ENCODE measurements around the gene CHST4. TPM values are rescaled to one million over a fixed set of nuclear protein-coding genes. Genes with fewer than 3 reads are reported as not detected.
A peak's percentile ranks its signal among the peaks of the same experiment; 100 is the strongest.

CHST4 gene
- total RNA-seq, 1 experiment from 2014 or later = 9.9 TPM

DNA sequence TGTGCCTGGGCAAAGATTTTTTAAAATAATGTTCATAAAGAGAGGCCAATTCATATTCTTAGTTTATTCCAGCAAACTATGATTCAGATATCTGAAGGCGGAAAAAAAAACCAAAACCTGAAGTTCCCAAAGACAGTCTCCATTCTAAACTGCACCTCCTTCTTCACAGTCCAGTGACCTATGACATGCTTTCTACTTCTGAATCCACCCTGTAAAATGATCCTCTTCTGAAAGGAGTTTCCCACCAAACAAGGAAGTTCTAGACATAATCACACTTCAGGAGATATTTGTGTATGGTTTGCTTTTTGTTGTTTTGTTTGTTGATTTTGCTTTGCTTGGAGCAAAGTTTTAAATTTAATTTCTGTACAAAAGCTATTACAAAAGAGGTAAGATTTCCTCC lies 12.9 kb upstream of the CHST4 start (continued):
- TF ChIP-seq, protein P1, sequence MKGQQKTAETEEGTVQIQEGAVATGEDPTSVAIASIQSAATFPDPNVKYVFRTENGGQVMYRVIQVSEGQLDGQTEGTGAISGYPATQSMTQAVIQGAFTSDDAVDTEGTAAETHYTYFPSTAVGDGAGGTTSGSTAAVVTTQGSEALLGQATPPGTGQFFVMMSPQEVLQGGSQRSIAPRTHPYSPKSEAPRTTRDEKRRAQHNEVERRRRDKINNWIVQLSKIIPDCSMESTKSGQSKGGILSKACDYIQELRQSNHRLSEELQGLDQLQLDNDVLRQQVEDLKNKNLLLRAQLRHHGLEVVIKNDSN (CRISPR knock-in tag; IDR thresholded peaks at IDR 0.05) = no peak
- TF ChIP-seq, protein P2, sequence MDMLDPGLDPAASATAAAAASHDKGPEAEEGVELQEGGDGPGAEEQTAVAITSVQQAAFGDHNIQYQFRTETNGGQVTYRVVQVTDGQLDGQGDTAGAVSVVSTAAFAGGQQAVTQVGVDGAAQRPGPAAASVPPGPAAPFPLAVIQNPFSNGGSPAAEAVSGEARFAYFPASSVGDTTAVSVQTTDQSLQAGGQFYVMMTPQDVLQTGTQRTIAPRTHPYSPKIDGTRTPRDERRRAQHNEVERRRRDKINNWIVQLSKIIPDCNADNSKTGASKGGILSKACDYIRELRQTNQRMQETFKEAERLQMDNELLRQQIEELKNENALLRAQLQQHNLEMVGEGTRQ (CRISPR knock-in tag; IDR thresholded peaks at IDR 0.05) = no peak
- TF ChIP-seq HMGA2 (CRISPR knock-in tag; IDR thresholded peaks at IDR 0.05) (no peak), ZNF232 (CRISPR knock-in tag; IDR thresholded peaks at IDR 0.05) (no peak), ZNF219 (CRISPR knock-in tag; IDR thresholded peaks at IDR 0.05; ENCODE audit: borderline replicate concordance) (no peak), ZNF396 (CRISPR knock-in tag; IDR thresholded peaks at IDR 0.05; ENCODE audit: borderline replicate concordance) (no peak)
- TF ChIP-seq, protein P3, sequence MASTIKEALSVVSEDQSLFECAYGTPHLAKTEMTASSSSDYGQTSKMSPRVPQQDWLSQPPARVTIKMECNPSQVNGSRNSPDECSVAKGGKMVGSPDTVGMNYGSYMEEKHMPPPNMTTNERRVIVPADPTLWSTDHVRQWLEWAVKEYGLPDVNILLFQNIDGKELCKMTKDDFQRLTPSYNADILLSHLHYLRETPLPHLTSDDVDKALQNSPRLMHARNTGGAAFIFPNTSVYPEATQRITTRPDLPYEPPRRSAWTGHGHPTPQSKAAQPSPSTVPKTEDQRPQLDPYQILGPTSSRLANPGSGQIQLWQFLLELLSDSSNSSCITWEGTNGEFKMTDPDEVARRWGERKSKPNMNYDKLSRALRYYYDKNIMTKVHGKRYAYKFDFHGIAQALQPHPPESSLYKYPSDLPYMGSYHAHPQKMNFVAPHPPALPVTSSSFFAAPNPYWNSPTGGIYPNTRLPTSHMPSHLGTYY (CRISPR knock-in tag; IDR thresholded peaks at IDR 0.05) = no peak
- TF ChIP-seq, protein P4, sequence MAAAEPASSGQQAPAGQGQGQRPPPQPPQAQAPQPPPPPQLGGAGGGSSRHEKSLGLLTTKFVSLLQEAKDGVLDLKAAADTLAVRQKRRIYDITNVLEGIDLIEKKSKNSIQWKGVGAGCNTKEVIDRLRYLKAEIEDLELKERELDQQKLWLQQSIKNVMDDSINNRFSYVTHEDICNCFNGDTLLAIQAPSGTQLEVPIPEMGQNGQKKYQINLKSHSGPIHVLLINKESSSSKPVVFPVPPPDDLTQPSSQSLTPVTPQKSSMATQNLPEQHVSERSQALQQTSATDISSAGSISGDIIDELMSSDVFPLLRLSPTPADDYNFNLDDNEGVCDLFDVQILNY (CRISPR knock-in tag; IDR thresholded peaks at IDR 0.05) = no peak

DNA sequence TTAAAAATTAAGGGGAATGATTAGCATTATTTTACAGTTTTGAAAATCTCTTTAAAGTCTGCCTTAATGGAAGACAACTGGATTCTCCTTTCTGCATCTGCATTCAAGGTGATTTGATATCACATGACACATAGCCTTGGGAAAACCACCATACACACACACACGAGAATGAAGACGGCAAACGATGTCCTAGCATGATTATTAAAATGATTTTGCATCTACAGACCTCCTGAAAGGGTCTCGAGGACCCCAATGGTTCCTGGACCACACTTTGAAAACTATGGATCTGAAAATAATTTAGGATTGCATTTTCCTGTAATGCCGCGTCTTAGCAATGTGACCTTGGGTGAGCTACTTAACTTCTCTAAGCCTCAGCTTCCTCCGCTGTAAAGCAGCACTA lies 11.8 kb upstream of the CHST4 start:
- ChIA-PET CTCF (interaction anchor here (1.8 kb wide), 1 partner anchor 15 kb away, joined by 6 read pairs; no protein-coding TSS in a partner anchor), POLR2A (no interaction called here)
- Mint-ChIP-seq H3K4me3 (no peak overlapping the region), H3K9me3 (peaks cover 20% of the 10 kb centered on the region), H3K27me3 (ENCODE audit: low read depth) (peaks cover 21% of the 10 kb centered on the region), H3K36me3 (peaks cover 7% of the 10 kb centered on the region; the same call in 1 of the 2 replicates), H3K4me1 (peaks cover 17% of the 10 kb centered on the region), H3K27ac (no peak overlapping the region)
- TF ChIP-seq TP53 (CRISPR knock-in tag; IDR thresholded peaks at IDR 0.05) (no peak), TCF7 (CRISPR knock-in tag; IDR thresholded peaks at IDR 0.05; ENCODE audit: low read depth) (no peak), NFE2L1 (CRISPR knock-in tag; IDR thresholded peaks at IDR 0.05) (no peak), RELA (CRISPR knock-in tag; IDR thresholded peaks at IDR 0.05; ENCODE audit: borderline replicate concordance) (no peak), FOXP1 (CRISPR knock-in tag; IDR thresholded peaks at IDR 0.05; ENCODE audit: borderline replicate concordance) (no peak), NR2C2 (CRISPR knock-in tag; IDR thresholded peaks at IDR 0.05) (no peak)
- TF ChIP-seq, protein P5, sequence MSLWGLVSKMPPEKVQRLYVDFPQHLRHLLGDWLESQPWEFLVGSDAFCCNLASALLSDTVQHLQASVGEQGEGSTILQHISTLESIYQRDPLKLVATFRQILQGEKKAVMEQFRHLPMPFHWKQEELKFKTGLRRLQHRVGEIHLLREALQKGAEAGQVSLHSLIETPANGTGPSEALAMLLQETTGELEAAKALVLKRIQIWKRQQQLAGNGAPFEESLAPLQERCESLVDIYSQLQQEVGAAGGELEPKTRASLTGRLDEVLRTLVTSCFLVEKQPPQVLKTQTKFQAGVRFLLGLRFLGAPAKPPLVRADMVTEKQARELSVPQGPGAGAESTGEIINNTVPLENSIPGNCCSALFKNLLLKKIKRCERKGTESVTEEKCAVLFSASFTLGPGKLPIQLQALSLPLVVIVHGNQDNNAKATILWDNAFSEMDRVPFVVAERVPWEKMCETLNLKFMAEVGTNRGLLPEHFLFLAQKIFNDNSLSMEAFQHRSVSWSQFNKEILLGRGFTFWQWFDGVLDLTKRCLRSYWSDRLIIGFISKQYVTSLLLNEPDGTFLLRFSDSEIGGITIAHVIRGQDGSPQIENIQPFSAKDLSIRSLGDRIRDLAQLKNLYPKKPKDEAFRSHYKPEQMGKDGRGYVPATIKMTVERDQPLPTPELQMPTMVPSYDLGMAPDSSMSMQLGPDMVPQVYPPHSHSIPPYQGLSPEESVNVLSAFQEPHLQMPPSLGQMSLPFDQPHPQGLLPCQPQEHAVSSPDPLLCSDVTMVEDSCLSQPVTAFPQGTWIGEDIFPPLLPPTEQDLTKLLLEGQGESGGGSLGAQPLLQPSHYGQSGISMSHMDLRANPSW (CRISPR knock-in tag; conservative IDR thresholded peaks at IDR 0.05; ENCODE audit: low read depth) = no peak
- TF ChIP-seq, protein P6, sequence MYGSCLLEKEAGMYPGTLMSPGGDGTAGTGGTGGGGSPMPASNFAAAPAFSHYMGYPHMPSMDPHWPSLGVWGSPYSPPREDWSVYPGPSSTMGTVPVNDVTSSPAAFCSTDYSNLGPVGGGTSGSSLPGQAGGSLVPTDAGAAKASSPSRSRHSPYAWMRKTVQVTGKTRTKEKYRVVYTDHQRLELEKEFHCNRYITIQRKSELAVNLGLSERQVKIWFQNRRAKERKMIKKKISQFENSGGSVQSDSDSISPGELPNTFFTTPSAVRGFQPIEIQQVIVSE (CRISPR knock-in tag; IDR thresholded peaks at IDR 0.05; ENCODE audit: borderline replicate concordance) = no peak
- DNase-seq (ENCODE audit: low spot score) (no peak), ATAC-seq (no peak)

DNA sequence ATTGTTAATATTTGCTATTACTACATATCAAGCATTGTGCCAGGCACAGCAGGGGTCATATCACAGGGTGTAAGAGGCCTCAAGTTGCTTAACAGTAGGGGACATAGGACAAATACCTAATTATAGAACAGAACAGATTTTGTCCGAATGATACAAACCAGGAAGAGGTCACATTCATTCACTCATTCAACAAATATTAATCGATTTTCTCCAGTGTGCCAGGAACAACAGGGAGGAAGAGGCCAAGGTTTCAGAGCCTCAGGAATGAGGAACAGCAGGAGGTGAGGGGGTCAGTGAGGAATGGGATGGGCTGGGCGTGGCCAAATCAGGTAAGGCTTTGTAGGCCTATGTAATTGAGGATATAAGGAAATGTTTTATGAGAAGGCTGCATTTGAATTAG lies 11.2 kb upstream of the CHST4 start:
- no peak overlapping the region for H3K4me3 Mint-ChIP-seq
- no peak overlapping the region for H3K27ac Mint-ChIP-seq
- peaks cover 7% of the 10 kb centered on the region; the same call in 1 of the 2 replicates for H3K36me3 Mint-ChIP-seq
- ATAC-seq (peak; percentile 73; the same call in 1 of the 2 replicates), DNase-seq (ENCODE audit: low spot score) (peak; percentile 38)
- peaks cover 15% of the 10 kb centered on the region for H3K9me3 Mint-ChIP-seq
- peaks cover 16% of the 10 kb centered on the region for H3K27me3 Mint-ChIP-seq (ENCODE audit: low read depth)
- H3K4me1 Mint-ChIP-seq = peaks cover 17% of the 10 kb centered on the region
- ChIA-PET CTCF (interaction anchor here (1.8 kb wide), 1 partner anchor 15 kb away, joined by 6 read pairs; no protein-coding TSS in a partner anchor), POLR2A (no interaction called here)
- TF ChIP-seq, protein P4 (CRISPR knock-in tag; IDR thresholded peaks at IDR 0.05) = no peak
- TF ChIP-seq HMGA2 (CRISPR knock-in tag; IDR thresholded peaks at IDR 0.05) (no peak), SMAD4 (CRISPR knock-in tag; IDR thresholded peaks at IDR 0.05) (no peak), FOXP1 (CRISPR knock-in tag; IDR thresholded peaks at IDR 0.05; ENCODE audit: borderline replicate concordance) (no peak), SOX15 (CRISPR knock-in tag; IDR thresholded peaks at IDR 0.05) (no peak)
- TF ChIP-seq, protein P7, sequence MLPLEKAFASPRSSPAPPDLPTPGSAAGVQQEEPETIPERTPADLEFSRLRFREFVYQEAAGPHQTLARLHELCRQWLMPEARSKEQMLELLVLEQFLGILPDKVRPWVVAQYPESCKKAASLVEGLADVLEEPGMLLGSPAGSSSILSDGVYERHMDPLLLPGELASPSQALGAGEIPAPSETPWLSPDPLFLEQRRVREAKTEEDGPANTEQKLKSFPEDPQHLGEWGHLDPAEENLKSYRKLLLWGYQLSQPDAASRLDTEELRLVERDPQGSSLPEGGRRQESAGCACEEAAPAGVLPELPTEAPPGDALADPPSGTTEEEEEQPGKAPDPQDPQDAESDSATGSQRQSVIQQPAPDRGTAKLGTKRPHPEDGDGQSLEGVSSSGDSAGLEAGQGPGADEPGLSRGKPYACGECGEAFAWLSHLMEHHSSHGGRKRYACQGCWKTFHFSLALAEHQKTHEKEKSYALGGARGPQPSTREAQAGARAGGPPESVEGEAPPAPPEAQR (CRISPR knock-in tag; IDR thresholded peaks at IDR 0.05) = no peak
- TF ChIP-seq, protein P8, sequence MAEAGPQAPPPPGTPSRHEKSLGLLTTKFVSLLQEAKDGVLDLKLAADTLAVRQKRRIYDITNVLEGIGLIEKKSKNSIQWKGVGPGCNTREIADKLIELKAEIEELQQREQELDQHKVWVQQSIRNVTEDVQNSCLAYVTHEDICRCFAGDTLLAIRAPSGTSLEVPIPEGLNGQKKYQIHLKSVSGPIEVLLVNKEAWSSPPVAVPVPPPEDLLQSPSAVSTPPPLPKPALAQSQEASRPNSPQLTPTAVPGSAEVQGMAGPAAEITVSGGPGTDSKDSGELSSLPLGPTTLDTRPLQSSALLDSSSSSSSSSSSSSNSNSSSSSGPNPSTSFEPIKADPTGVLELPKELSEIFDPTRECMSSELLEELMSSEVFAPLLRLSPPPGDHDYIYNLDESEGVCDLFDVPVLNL (CRISPR knock-in tag; IDR thresholded peaks at IDR 0.05; ENCODE audit: borderline replicate concordance, low read depth) = no peak

All from WTC11 (cell line).